H1 (cell line): ENCODE results near the gene PXMP4. TPM values are rescaled to one million over a fixed set of nuclear protein-coding genes. Genes with fewer than 3 reads are reported as not detected.

ENCODE experiments used
- CTCF ChIA-PET: fragments of 300-600 bp; sonication (Branson Sonifier 250); formaldehyde crosslinking; loops from one replicate; lab custom pipeline; 2021; ENCODE audit not compliant: partially characterized antibody; lab: Charles Lee
- POLR2A ChIA-PET: fragments of 300-600 bp; sonication (Branson Sonifier 250); formaldehyde crosslinking; loops from one replicate; lab custom pipeline; 2021; ENCODE audit warnings: inconsistent platforms; ENCODE audit not compliant: partially characterized antibody; lab: Charles Lee
- DNase-seq, 2 experiments: peaks; one replicate each; pipeline versions ENCODE4 v3.0.0 to v3.0.0-alpha.2; 2010 to 2022; ENCODE audit warnings: low spot score in 2 of 2, low read depth in 1 of 2, mixed read lengths in 1 of 2
- FAIRE-seq: peaks from 2 replicates; lab custom pipeline; 2011; peaks lifted over from hg19 to GRCh38; lab: Jason Lieb, UNC
- H2AFZ ChIP-seq: 2 replicates; pipeline ENCODE4 v1.8.1; 2012; ENCODE audit warnings: low read length, inconsistent platforms
- H2AK5ac ChIP-seq: 2 replicates; pipeline ENCODE4 v1.6.1; 2013; ENCODE audit warnings: low read depth, low read length
- H2BK120ac ChIP-seq: replicated peaks from 2 replicates; pipeline ENCODE3; 2013; ENCODE audit warnings: low read depth, low read length, inconsistent platforms
- H2BK12ac ChIP-seq: 2 replicates; pipeline ENCODE4 v1.6.1; 2013; ENCODE audit warnings: low read depth, low read length
- H2BK15ac ChIP-seq: 2 replicates; pipeline ENCODE4 v1.6.1; 2013; ENCODE audit warnings: low read length
- H2BK20ac ChIP-seq: 2 replicates; pipeline ENCODE4 v1.6.1; 2013; ENCODE audit warnings: low read length
- H2BK5ac ChIP-seq: 2 replicates; pipeline ENCODE4 v1.6.1; 2013; ENCODE audit warnings: low read depth, low read length
- H3K14ac ChIP-seq: 2 replicates; pipeline ENCODE4 v1.6.1; 2013; ENCODE audit warnings: inconsistent platforms; ENCODE audit not compliant: insufficient read length
- H3K18ac ChIP-seq: 2 replicates; pipeline ENCODE4 v1.6.1; 2013; ENCODE audit warnings: low read length; ENCODE audit errors: extremely low read depth
- H3K23ac ChIP-seq: 2 replicates; pipeline ENCODE4 v1.6.1; 2013; ENCODE audit warnings: inconsistent platforms; ENCODE audit not compliant: insufficient read length
- H3K23me2 ChIP-seq: 2 replicates; pipeline ENCODE4 v1.6.1; 2013; ENCODE audit warnings: low read depth, low read length
- H3K27ac ChIP-seq: 2 replicates; pipeline ENCODE4 v1.6.1; 2011; ENCODE audit warnings: low read depth, low read length, inconsistent platforms
- H3K27me3 ChIP-seq, 4 experiments: replicated peaks in 1 of 4; 1 replicate in 1 of 4; 2 replicates in 3 of 4; pipeline versions ENCODE4 v1.6.1 to v1.8.1; 2011 to 2013; ENCODE audit warnings: low read length in 3 of 4, mild to moderate bottlenecking in 3 of 4, inconsistent platforms in 2 of 4, mixed read lengths in 2 of 4, moderate library complexity in 1 of 4; ENCODE audit not compliant: control insufficient read depth in 3 of 4, insufficient read depth in 3 of 4; ENCODE audit errors: extremely low read depth in 1 of 4
- H3K36me3 ChIP-seq, 4 experiments: 2 replicates each; pipeline versions ENCODE4 v1.6.1 to v1.8.1; 2011 to 2013; ENCODE audit warnings: mild to moderate bottlenecking in 4 of 4, low read length in 3 of 4, moderate library complexity in 2 of 4, control low read depth in 1 of 4, inconsistent platforms in 1 of 4; ENCODE audit not compliant: insufficient read depth in 4 of 4, control insufficient read depth in 2 of 4
- H3K4ac ChIP-seq: replicated peaks from 2 replicates; pipeline ENCODE3; 2013; ENCODE audit warnings: low read length, low read depth, mixed read lengths, inconsistent platforms; ENCODE audit not compliant: insufficient read length
- H3K4me1 ChIP-seq, 4 experiments: replicated peaks in 1 of 4; 1 replicate in 1 of 4; 2 replicates in 3 of 4; pipeline versions ENCODE4 v1.6.1 to v1.8.1; 2011 to 2013; ENCODE audit warnings: low read length in 3 of 4, inconsistent platforms in 2 of 4, mixed read lengths in 1 of 4; ENCODE audit not compliant: insufficient read depth in 4 of 4, control insufficient read depth in 3 of 4
- H3K4me2 ChIP-seq, 2 experiments: 2 replicates each; pipeline versions ENCODE4 v1.6.1 to v1.8.1; 2011 to 2013; ENCODE audit warnings: low read depth in 2 of 2, low read length in 2 of 2, control low read depth in 1 of 2, inconsistent platforms in 1 of 2, mild to moderate bottlenecking in 1 of 2; ENCODE audit not compliant: insufficient read depth in 1 of 2
- H3K4me3 ChIP-seq, 4 experiments: fragments of 200-600, 300-600 bp in 1 of 4; sonication (generic), shearing (Covaris generic), sonication (Bioruptor Twin) in 1 of 4; 2 replicates each; pipeline versions ENCODE4 v1.5.1 to v1.8.1; 2011 to 2016; ENCODE audit warnings: low read length in 4 of 4, low read depth in 3 of 4, control low read depth in 2 of 4, inconsistent platforms in 2 of 4, mild to moderate bottlenecking in 2 of 4, mixed read lengths in 1 of 4, moderate library complexity in 1 of 4; ENCODE audit not compliant: insufficient read depth in 2 of 4; ENCODE audit errors: extremely low read depth in 1 of 4
- H3K56ac ChIP-seq: replicated peaks from 2 replicates; pipeline ENCODE3; 2013; ENCODE audit warnings: low read depth, mild to moderate bottlenecking, mixed read lengths, low read length, inconsistent platforms; ENCODE audit not compliant: insufficient read length
- H3K79me1 ChIP-seq: 2 replicates; pipeline ENCODE4 v1.6.1; 2013; ENCODE audit warnings: low read depth, low read length, control low read depth
- H3K79me2 ChIP-seq, 2 experiments: 2 replicates each; pipeline versions ENCODE4 v1.6.1 to v1.8.1; 2012 to 2013; ENCODE audit warnings: low read length in 2 of 2, mild to moderate bottlenecking in 2 of 2, inconsistent platforms in 1 of 2; ENCODE audit not compliant: insufficient read depth in 2 of 2, control insufficient read depth in 1 of 2
- H3K9ac ChIP-seq, 4 experiments: replicated peaks in 1 of 4; 1 replicate in 1 of 4; 2 replicates in 3 of 4; pipeline versions ENCODE4 v1.6.1 to v1.8.1; 2011 to 2013; ENCODE audit warnings: low read depth in 3 of 4, low read length in 3 of 4, control low read depth in 2 of 4, mild to moderate bottlenecking in 2 of 4, moderate library complexity in 2 of 4, inconsistent platforms in 1 of 4; ENCODE audit errors: extremely low read depth in 1 of 4
- H3K9me3 ChIP-seq, 2 experiments: 2 replicates each; pipeline versions ENCODE4 v1.6.1 to v1.8.1; 2012 to 2013; ENCODE audit warnings: mild to moderate bottlenecking in 2 of 2, moderate library complexity in 2 of 2, control low read depth in 1 of 2, inconsistent platforms in 1 of 2, low read depth in 1 of 2, low read length in 1 of 2, mixed read lengths in 1 of 2; ENCODE audit not compliant: insufficient read depth in 2 of 2
- H4K20me1 ChIP-seq, 2 experiments: replicated peaks in 1 of 2; 2 replicates each; pipeline versions ENCODE3 to v1.8.1; 2011 to 2013; ENCODE audit warnings: inconsistent platforms in 2 of 2, low read length in 2 of 2, mild to moderate bottlenecking in 1 of 2; ENCODE audit not compliant: insufficient read depth in 2 of 2, control insufficient read depth in 1 of 2
- H4K5ac ChIP-seq: 2 replicates; pipeline ENCODE4 v1.6.1; 2013; ENCODE audit warnings: low read length, low read depth, mixed read lengths, inconsistent platforms; ENCODE audit not compliant: insufficient read length
- H4K8ac ChIP-seq: 2 replicates; pipeline ENCODE4 v1.8.0; 2013; ENCODE audit warnings: mild to moderate bottlenecking, moderate library complexity, low read length, inconsistent platforms; ENCODE audit not compliant: insufficient read depth; ENCODE audit errors: extremely low read depth
- H4K91ac ChIP-seq: replicated peaks from 2 replicates; pipeline ENCODE3; 2013; ENCODE audit warnings: low read length, mixed read lengths, inconsistent platforms; ENCODE audit not compliant: insufficient read length
- ATF3 ChIP-seq: IDR thresholded peaks from 2 replicates; pipeline ENCODE4 v1.6.1; 2011; ENCODE audit warnings: low read depth, mild to moderate bottlenecking, low read length; ENCODE audit not compliant: insufficient read depth
- BACH1 ChIP-seq: IDR thresholded peaks from 2 replicates; pipeline ENCODE4 v1.6.1; 2012; ENCODE audit warnings: low read length, improper control_type of control experiment
- CBX8 ChIP-seq: fragments of 300-800, 300-1000 bp; sonication (generic); IDR thresholded peaks from 2 replicates; pipeline ENCODE4 v1.7.1; 2016; ENCODE audit warnings: low read depth, low read length, borderline replicate concordance
- EP300 ChIP-seq, 2 experiments: IDR thresholded peaks; 1 replicate in 1 of 2; 2 replicates in 1 of 2; pipeline ENCODE4 v1.6.1; 2011 to 2012; ENCODE audit warnings: low read depth in 2 of 2, low read length in 2 of 2, mild to moderate bottlenecking in 2 of 2, borderline replicate concordance in 1 of 2, inconsistent platforms in 1 of 2, moderate library complexity in 1 of 2
- HDAC2 ChIP-seq, 2 experiments: fragments of 300-600 bp in 1 of 2; sonication (generic) in 1 of 2; IDR thresholded peaks; 2 replicates each; pipeline ENCODE4 v1.6.1; 2011 to 2012; ENCODE audit warnings: low read depth in 2 of 2, low read length in 2 of 2, mild to moderate bottlenecking in 2 of 2, moderate library complexity in 2 of 2, borderline replicate concordance in 1 of 2, inconsistent platforms in 1 of 2
- JUND ChIP-seq: IDR thresholded peaks from 2 replicates; pipeline ENCODE4 v1.6.1; 2011; ENCODE audit warnings: mild to moderate bottlenecking, improper control_type of control experiment, low read length
- KDM1A ChIP-seq: fragments of 200-600, 300-600 bp; sonication (generic); IDR thresholded peaks from 2 replicates; pipeline ENCODE4 v1.7.1; 2016; ENCODE audit warnings: mild to moderate bottlenecking, low read length, borderline replicate concordance
- KDM4A ChIP-seq: IDR thresholded peaks from one replicate; pipeline ENCODE4 v1.7.1; 2012; ENCODE audit warnings: low read depth, mild to moderate bottlenecking, moderate library complexity, low read length, inconsistent platforms; ENCODE audit not compliant: severe bottlenecking
- NRF1 ChIP-seq: IDR thresholded peaks from 2 replicates; pipeline ENCODE4 v1.6.1; 2011; ENCODE audit warnings: mild to moderate bottlenecking, low read depth, low read length, improper control_type of control experiment
- POLR2AphosphoS5 ChIP-seq: IDR thresholded peaks from 2 replicates; pipeline ENCODE4 v1.6.1; 2011; ENCODE audit warnings: low read depth, low read length
- POU5F1 ChIP-seq: IDR thresholded peaks from 2 replicates; pipeline ENCODE4 v1.6.1; 2011; ENCODE audit warnings: low read depth, mild to moderate bottlenecking, low read length, moderate library complexity
- RFX5 ChIP-seq: IDR thresholded peaks from 2 replicates; pipeline ENCODE4 v1.6.1; 2011; ENCODE audit warnings: low read depth, low read length, improper control_type of control experiment, borderline replicate concordance
- TAF1 ChIP-seq: IDR thresholded peaks from 2 replicates; pipeline ENCODE4 v1.6.1; 2011; ENCODE audit warnings: mild to moderate bottlenecking, low read depth, low read length
- TEAD4 ChIP-seq: IDR thresholded peaks from 2 replicates; pipeline ENCODE4 v1.6.1; 2012; ENCODE audit warnings: low read depth, low read length, inconsistent platforms, mixed read lengths
- WGBS, 2 experiments: shearing (Covaris generic) in 1 of 2; methylation state at CpG; one replicate each; pipeline versions ENCODE4 v1.1.6 to v1.1.7; 2013 to 2015; ENCODE audit warnings: low lambda C conversion rate in 2 of 2, mixed read lengths in 2 of 2, inconsistent platforms in 1 of 2, low coverage in 1 of 2, missing lambda C conversion rate in 1 of 2; ENCODE audit not compliant: insufficient replicate concordance in 2 of 2, insufficient coverage in 1 of 2, insufficient read length in 1 of 2; ENCODE audit errors: extremely low coverage in 1 of 2, missing lambda C conversion rate in 1 of 2; 5-methylcytosine and 5-hydroxymethylcytosine counted together
- polyA plus RNA-seq, 7 experiments: library from polyadenylated mRNA; depleted of rRNA in 3 of 7; stranded (reverse) in 5 of 7; unstranded in 2 of 7; fragments of >200 nt in 5 of 7; fragments of 200-250 nt in 2 of 7; gene quantifications; 1 replicate in 5 of 7; 2 replicates in 1 of 7; 4 replicates in 1 of 7; pipeline versions ENCODE4 v1.2.1 to v1.2.3, GENCODE V29; 2011 to 2013; ENCODE audit warnings: missing spikeins in 2 of 7, mixed read lengths in 2 of 7
- total RNA-seq: library from RNA; stranded (reverse); fragmentation: NEBNext Ultra II Directional; extraction: Animal tissue kit (Norgen Biotek cat#: 25700); gene quantifications from 2 replicates; pipeline ENCODE4 v1.2.1, GENCODE V29; 2021

Gene PXMP4
- total and polyA plus RNA-seq, 2 of the 8 experiments (the other 6 are each of a cell fraction or from before 2014, with no cell fraction given), result 3.3 to 3.4 TPM

- no peak overlapping the region for H3K9ac ChIP-seq
- H4K91ac ChIP-seq, result no peak overlapping the region
- H2BK120ac ChIP-seq, result no peak overlapping the region
- H2BK15ac ChIP-seq, result no peak overlapping the region
- H3K79me2 ChIP-seq, result no peaks in the 10 kb centered on the region
- H4K5ac ChIP-seq, result no peak overlapping the region
- H3K27ac ChIP-seq, result no peak overlapping the region
- POLR2A ChIA-PET, result no interaction called here
- no peak overlapping the region for H3K56ac ChIP-seq
- no peaks in the 10 kb centered on the region for H3K9me3 ChIP-seq
- no peak overlapping the region for H3K4me2 ChIP-seq
- no peak overlapping the region for H3K18ac ChIP-seq
- no peak overlapping the region for H2AK5ac ChIP-seq
- H3K36me3 ChIP-seq, result peaks cover 0 to 3% (median 0%) of the 10 kb centered on the region in 4 experiments; a peak in 3 of 8 replicates
- no peak overlapping the region for H2BK5ac ChIP-seq
- H2BK20ac ChIP-seq, result no peak overlapping the region
- H3K4me3 ChIP-seq, result no peak overlapping the region
- H3K79me1 ChIP-seq, result no peaks in the 10 kb centered on the region
- H3K23me2 ChIP-seq, result no peaks in the 10 kb centered on the region
- no peak overlapping the region for H2AFZ ChIP-seq
- H3K23ac ChIP-seq, result no peak overlapping the region
- no peaks in the 10 kb centered on the region for H3K27me3 ChIP-seq
- no peak overlapping the region for H3K14ac ChIP-seq
- H3K4me1 ChIP-seq, result peaks cover 0 to 2% (median 0%) of the 10 kb centered on the region in 4 experiments; a peak in 2 of 7 replicates
- H3K4ac ChIP-seq, result no peak overlapping the region
- no peak for FAIRE-seq
- H4K20me1 ChIP-seq, result no peaks in the 10 kb centered on the region
- no peak for DNase-seq
- no peak overlapping the region for H2BK12ac ChIP-seq
- CTCF ChIA-PET, result interaction anchor here (0.7 to 0.8 kb wide), 3 partner anchors 12 to 462 kb away, joined by 3 to 4 read pairs (median 3); no protein-coding TSS in a partner anchor
- 86% methylated on average over 4 of the region's 4 CpGs; no CpG with 5 or more reads in 1 of the 2 experiments for WGBS, 2 experiments
- no peak overlapping the region for H4K8ac ChIP-seq
- TF ChIP-seq KDM1A (no peak), KDM4A (no peak), POU5F1 (no peak), JUND (no peak), RFX5 (no peak), EP300 (IDR thresholded peaks at IDR 0.05; ENCODE audit: borderline replicate concordance in 1 of 2, low read depth in 2 of 2, low read length in 2 of 2) (no peak), BACH1 (no peak), NRF1 (no peak), POLR2AphosphoS5 (no peak), TAF1 (no peak), CBX8 (no peak), ATF3 (no peak), HDAC2 (IDR thresholded peaks at IDR 0.05; ENCODE audit: borderline replicate concordance in 1 of 2, low read depth in 2 of 2, low read length in 2 of 2) (no peak), TEAD4 (no peak)
Measured at GRCh38 chr20:33751775-33752174, 31.7 kb upstream of the PXMP4 start.
